Stimulated activated CD8-positive, alpha-beta memory T cell treated with anti-CD3 and anti-CD28 coated beads, Interleukin-15, amount 100 ng/mL, for 1 hour (primary cell): ENCODE data around the gene TICAM1.
A peak's percentile ranks its signal among the peaks of the same experiment; 100 is the strongest.

Source experiments
- DNase-seq: peaks from one replicate; pipeline ENCODE4 v3.0.0-alpha.2; 2020; ENCODE audit warnings: low read depth

TICAM1 gene

GRCh38 chr19:4768934-4769777 is 62.4 kb downstream of the TICAM1 start:
- DNase-seq = peak; percentile 47
